Measurements from ENCODE around the gene TRIM69. TPM values are rescaled to one million over a fixed set of nuclear protein-coding genes. Genes with fewer than 3 reads are reported as not detected.

Gene TRIM69
- total RNA-seq, 1 experiment from 2014 or later, result 61.0 TPM

- Histone ChIP-seq H3K36me3 (ENCODE audit: insufficient read depth, low read length, poor library complexity, severe bottlenecking) (no peaks in the 10 kb centered on the region), H3K27ac (ENCODE audit: low read depth, low read length, poor library complexity, severe bottlenecking) (no peak overlapping the region), H3K4me3 (ENCODE audit: low read depth, low read length, poor library complexity, severe bottlenecking) (no peak overlapping the region), H3K9me3 (ENCODE audit: low read depth, low read length, poor library complexity, severe bottlenecking) (no peaks in the 10 kb centered on the region), H3K27me3 (replicated peaks; ENCODE audit: insufficient read depth, low read depth, low read length, poor library complexity) (no peaks in the 10 kb centered on the region), H3K4me1 (ENCODE audit: insufficient read depth, low read length, poor library complexity, severe bottlenecking) (peaks cover 14% of the 10 kb centered on the region)
- no peak for DNase-seq (ENCODE audit: low spot score)
- intact Hi-C loops (cut with micrococcal nuclease; ENCODE audit: unreplicated experiment), result no loop called here
- CTCF ChIA-PET, result no interaction called here
- BruUV-seq (replicated peaks), result no TSS peak
- POLR2A ChIA-PET (ENCODE audit: low non-redundant PET), result no interaction called here
- no peak for TF ChIP-seq EZH2 (IDR thresholded peaks at IDR 0.05; ENCODE audit: borderline replicate concordance, low read depth, low read length, poor library complexity, severe bottlenecking)
- no peak for TF ChIP-seq CTCF (conservative IDR thresholded peaks at IDR 0.05; ENCODE audit: low read depth, low read length)
Observed at GRCh38 chr15:44794072-44794471, 57.7 kb downstream of the TRIM69 start.

GRCh38 chr15:44796508-44796907, 60.2 kb downstream of the TRIM69 start:
- H3K27ac ChIP-seq (ENCODE audit: low read depth, low read length, poor library complexity, severe bottlenecking), result no peak overlapping the region
- DNase-seq (ENCODE audit: low spot score), result no peak
- POLR2A ChIA-PET (ENCODE audit: low non-redundant PET), result no interaction called here
- no peaks in the 10 kb centered on the region for H3K36me3 ChIP-seq (ENCODE audit: insufficient read depth, low read length, poor library complexity, severe bottlenecking)
- no peaks in the 10 kb centered on the region for H3K27me3 ChIP-seq (replicated peaks; ENCODE audit: insufficient read depth, low read depth, low read length, poor library complexity)
- BruUV-seq (replicated peaks), result no TSS peak
- intact Hi-C loops (cut with micrococcal nuclease; ENCODE audit: unreplicated experiment), result no loop called here
- no peaks in the 10 kb centered on the region for H3K9me3 ChIP-seq (ENCODE audit: low read depth, low read length, poor library complexity, severe bottlenecking)
- no peak for TF ChIP-seq CTCF (conservative IDR thresholded peaks at IDR 0.05; ENCODE audit: low read depth, low read length)
- no peak for TF ChIP-seq EZH2 (IDR thresholded peaks at IDR 0.05; ENCODE audit: borderline replicate concordance, low read depth, low read length, poor library complexity, severe bottlenecking)
- no peak overlapping the region for H3K4me3 ChIP-seq (ENCODE audit: low read depth, low read length, poor library complexity, severe bottlenecking)
- H3K4me1 ChIP-seq (ENCODE audit: insufficient read depth, low read length, poor library complexity, severe bottlenecking), result peaks cover 19% of the 10 kb centered on the region
- CTCF ChIA-PET, result no interaction called here

- H3K27ac ChIP-seq (ENCODE audit: low read depth, low read length, poor library complexity, severe bottlenecking), result peak overlapping the region; percentile 37
- intact Hi-C loops (cut with micrococcal nuclease; ENCODE audit: unreplicated experiment), result no loop called here
- TF ChIP-seq EZH2 (IDR thresholded peaks at IDR 0.05; ENCODE audit: borderline replicate concordance, low read depth, low read length, poor library complexity, severe bottlenecking) (no peak), CTCF (conservative IDR thresholded peaks at IDR 0.05; ENCODE audit: low read depth, low read length) (peak; percentile 61)
- H3K9me3 ChIP-seq (ENCODE audit: low read depth, low read length, poor library complexity, severe bottlenecking), result no peaks in the 10 kb centered on the region
- BruUV-seq (replicated peaks), result no TSS peak
- no peaks in the 10 kb centered on the region for H3K27me3 ChIP-seq (replicated peaks; ENCODE audit: insufficient read depth, low read depth, low read length, poor library complexity)
- peaks cover 19% of the 10 kb centered on the region for H3K4me1 ChIP-seq (ENCODE audit: insufficient read depth, low read length, poor library complexity, severe bottlenecking)
- ChIA-PET POLR2A (ENCODE audit: low non-redundant PET) (no interaction called here), CTCF (no interaction called here)
- H3K36me3 ChIP-seq (ENCODE audit: insufficient read depth, low read length, poor library complexity, severe bottlenecking), result no peaks in the 10 kb centered on the region
- no peak overlapping the region for H3K4me3 ChIP-seq (ENCODE audit: low read depth, low read length, poor library complexity, severe bottlenecking)
- peak; percentile 78 for DNase-seq (ENCODE audit: low spot score)
Observed at GRCh38 chr15:44798826-44799225, 62.5 kb downstream of the TRIM69 start.
